Mesendoderm (in vitro differentiated cells): ENCODE data around the gene CCL2.

ENCODE experiments used
- DNase-seq: peaks from one replicate; pipeline ENCODE4 v3.0.0; 2013
- H2AK5ac ChIP-seq: 2 replicates; pipeline ENCODE4 v1.6.1; 2013; ENCODE audit warnings: low read length, inconsistent platforms
- H2BK120ac ChIP-seq: 2 replicates; pipeline ENCODE4 v1.6.1; 2013; ENCODE audit warnings: low read depth, mild to moderate bottlenecking, low read length, moderate library complexity, mixed read lengths
- H2BK15ac ChIP-seq: replicated peaks from 2 replicates; pipeline ENCODE4 v1.6.1; 2013; ENCODE audit warnings: low read depth, mild to moderate bottlenecking, moderate library complexity
- H2BK5ac ChIP-seq: 2 replicates; pipeline ENCODE4 v1.6.1; 2013; ENCODE audit warnings: low read length, inconsistent platforms
- H3K18ac ChIP-seq: 2 replicates; pipeline ENCODE4 v1.6.1; 2013; ENCODE audit warnings: mild to moderate bottlenecking, low read length, mixed read lengths
- H3K23ac ChIP-seq: one replicate; pipeline ENCODE4 v1.6.1; 2013; ENCODE audit warnings: low read length
- H3K27ac ChIP-seq: 2 replicates; pipeline ENCODE4 v1.5.1; 2013; ENCODE audit warnings: low read depth, mild to moderate bottlenecking, inconsistent platforms, low read length, moderate library complexity
- H3K27me3 ChIP-seq: 2 replicates; pipeline ENCODE4 v1.6.1; 2013; ENCODE audit warnings: low read length, control low read depth, mild to moderate bottlenecking, inconsistent platforms; ENCODE audit not compliant: insufficient read depth, poor library complexity
- H3K36me3 ChIP-seq: 2 replicates; pipeline ENCODE4 v1.6.1; 2013; ENCODE audit warnings: low read length, inconsistent platforms; ENCODE audit not compliant: control insufficient read depth, insufficient read depth
- H3K4ac ChIP-seq: one replicate; pipeline ENCODE4 v1.6.1; 2013; ENCODE audit warnings: low read depth, mild to moderate bottlenecking, low read length, moderate library complexity
- H3K4me1 ChIP-seq: 2 replicates; pipeline ENCODE4 v1.6.1; 2013; ENCODE audit warnings: low read depth, low read length, inconsistent platforms; ENCODE audit not compliant: control insufficient read depth
- H3K4me2 ChIP-seq: 2 replicates; pipeline ENCODE4 v1.6.1; 2013; ENCODE audit warnings: low read length
- H3K4me3 ChIP-seq: 2 replicates; pipeline ENCODE4 v1.5.1; 2013; ENCODE audit warnings: mild to moderate bottlenecking, low read length
- H3K56ac ChIP-seq: one replicate; pipeline ENCODE4 v1.6.1; 2013; ENCODE audit warnings: low read length
- H3K79me1 ChIP-seq: 2 replicates; pipeline ENCODE4 v1.6.1; 2013; ENCODE audit warnings: low read length, inconsistent platforms
- H3K79me2 ChIP-seq: 2 replicates; pipeline ENCODE4 v1.6.1; 2013; ENCODE audit warnings: mild to moderate bottlenecking, low read length; ENCODE audit not compliant: control insufficient read depth, insufficient read depth
- H3K9ac ChIP-seq: 2 replicates; pipeline ENCODE4 v1.6.1; 2013; ENCODE audit warnings: low read length, inconsistent platforms
- H4K5ac ChIP-seq: one replicate; pipeline ENCODE4 v1.6.1; 2013; ENCODE audit warnings: low read length
- H4K8ac ChIP-seq: one replicate; pipeline ENCODE4 v1.6.1; 2013; ENCODE audit warnings: low read depth, mild to moderate bottlenecking, control low read depth, low read length, moderate library complexity
- WGBS: extraction: QIAGEN DNeasy Blood & Tissue Kit; methylation state at CpG from one replicate; pipeline ENCODE4 v1.1.7; 2013; ENCODE audit warnings: low lambda C conversion rate, missing lambda C conversion rate; ENCODE audit not compliant: insufficient coverage; ENCODE audit errors: extremely low coverage; 5-methylcytosine and 5-hydroxymethylcytosine counted together

CCL2 gene

GRCh38 chr17:34303606-34304005 is 48.5 kb downstream of the CCL2 start:
- no peak overlapping the region for H3K4me3 ChIP-seq
- no peak overlapping the region for H4K8ac ChIP-seq
- no peak overlapping the region for H3K27ac ChIP-seq
- no peak overlapping the region for H3K4ac ChIP-seq
- no CpG with 5 or more reads among the region's 2 CpGs for WGBS
- no peak for DNase-seq
- H2AK5ac ChIP-seq, result no peak overlapping the region
- H3K4me1 ChIP-seq, result peaks cover under 1% of the 10 kb centered on the region
- H2BK15ac ChIP-seq, result no peak overlapping the region
- H2BK5ac ChIP-seq, result no peak overlapping the region
- H3K36me3 ChIP-seq, result no peaks in the 10 kb centered on the region
- no peak overlapping the region for H3K4me2 ChIP-seq
- no peaks in the 10 kb centered on the region for H3K79me1 ChIP-seq
- no peak overlapping the region for H4K5ac ChIP-seq
- no peaks in the 10 kb centered on the region for H3K79me2 ChIP-seq
- H3K27me3 ChIP-seq, result no peaks in the 10 kb centered on the region
- no peak overlapping the region for H3K23ac ChIP-seq
- no peak overlapping the region for H3K56ac ChIP-seq
- H2BK120ac ChIP-seq, result no peak overlapping the region
- no peak overlapping the region for H3K9ac ChIP-seq
- no peak overlapping the region for H3K18ac ChIP-seq

GRCh38 chr17:34305061-34305460 is 50.0 kb downstream of the CCL2 start:
- no peaks in the 10 kb centered on the region for H3K27me3 ChIP-seq
- no peak overlapping the region for H3K23ac ChIP-seq
- H3K4me3 ChIP-seq, result no peak overlapping the region
- H3K4me2 ChIP-seq, result no peak overlapping the region
- peak overlapping the region; percentile 84 for H2AK5ac ChIP-seq
- no peak overlapping the region for H2BK15ac ChIP-seq
- H4K8ac ChIP-seq, result no peak overlapping the region
- no peak overlapping the region for H3K27ac ChIP-seq
- WGBS, result no CpG with 5 or more reads among the region's 4 CpGs
- H3K79me1 ChIP-seq, result no peaks in the 10 kb centered on the region
- no peak for DNase-seq
- no peak overlapping the region for H3K18ac ChIP-seq
- H3K4me1 ChIP-seq, result no peaks in the 10 kb centered on the region
- no peak overlapping the region for H4K5ac ChIP-seq
- no peaks in the 10 kb centered on the region for H3K36me3 ChIP-seq
- H2BK120ac ChIP-seq, result no peak overlapping the region
- H3K9ac ChIP-seq, result no peak overlapping the region
- no peaks in the 10 kb centered on the region for H3K79me2 ChIP-seq
- H2BK5ac ChIP-seq, result no peak overlapping the region
- no peak overlapping the region for H3K56ac ChIP-seq
- H3K4ac ChIP-seq, result no peak overlapping the region

GRCh38 chr17:34305606-34306005 is 50.5 kb downstream of the CCL2 start:
- DNase-seq, result no peak

GRCh38 chr17:34306466-34306865 is 51.4 kb downstream of the CCL2 start:
- H3K79me1 ChIP-seq, result no peaks in the 10 kb centered on the region
- H3K18ac ChIP-seq, result no peak overlapping the region
- no peak overlapping the region for H4K5ac ChIP-seq
- H3K23ac ChIP-seq, result no peak overlapping the region
- H2BK5ac ChIP-seq, result peak overlapping the region; percentile 53
- H3K4me2 ChIP-seq, result no peak overlapping the region
- peak overlapping the region; percentile 14 for H3K9ac ChIP-seq
- H3K27ac ChIP-seq, result no peak overlapping the region
- H3K56ac ChIP-seq, result peak overlapping the region; percentile 68
- H4K8ac ChIP-seq, result no peak overlapping the region
- peak; percentile 74 for DNase-seq
- no peak overlapping the region for H2AK5ac ChIP-seq
- H3K79me2 ChIP-seq, result no peaks in the 10 kb centered on the region
- no peak overlapping the region for H3K4me3 ChIP-seq
- H3K4ac ChIP-seq, result no peak overlapping the region
- peak overlapping the region; percentile 37 for H2BK120ac ChIP-seq
- no CpG with 5 or more reads among the region's 3 CpGs for WGBS
- no peaks in the 10 kb centered on the region for H3K4me1 ChIP-seq
- H2BK15ac ChIP-seq, result no peak overlapping the region
- H3K36me3 ChIP-seq, result no peaks in the 10 kb centered on the region
- no peaks in the 10 kb centered on the region for H3K27me3 ChIP-seq

More at GRCh38 chr17:34305606-34306005, 50.5 kb downstream of the CCL2 start:
- Histone ChIP-seq H3K4me3 (no peak overlapping the region), H3K79me2 (no peaks in the 10 kb centered on the region), H3K27me3 (no peaks in the 10 kb centered on the region), H2BK120ac (no peak overlapping the region), H3K4me1 (no peaks in the 10 kb centered on the region), H4K8ac (no peak overlapping the region), H2BK5ac (peak overlapping the region; percentile 49), H3K23ac (no peak overlapping the region), H3K4ac (no peak overlapping the region), H3K4me2 (no peak overlapping the region), H3K18ac (no peak overlapping the region), H3K27ac (no peak overlapping the region), H2BK15ac (no peak overlapping the region), H4K5ac (no peak overlapping the region), H3K9ac (no peak overlapping the region), H3K56ac (no peak overlapping the region), H3K36me3 (no peaks in the 10 kb centered on the region), H3K79me1 (no peaks in the 10 kb centered on the region), H2AK5ac (no peak overlapping the region)
